AG08395 (cell line): Measurements from ENCODE around the gene SLC35A5.

Source experiments
- DNase-seq: peaks from one replicate; pipeline ENCODE4 v3.0.0; 2012; ENCODE audit warnings: mixed read lengths, low spot score

Gene SLC35A5

DNA sequence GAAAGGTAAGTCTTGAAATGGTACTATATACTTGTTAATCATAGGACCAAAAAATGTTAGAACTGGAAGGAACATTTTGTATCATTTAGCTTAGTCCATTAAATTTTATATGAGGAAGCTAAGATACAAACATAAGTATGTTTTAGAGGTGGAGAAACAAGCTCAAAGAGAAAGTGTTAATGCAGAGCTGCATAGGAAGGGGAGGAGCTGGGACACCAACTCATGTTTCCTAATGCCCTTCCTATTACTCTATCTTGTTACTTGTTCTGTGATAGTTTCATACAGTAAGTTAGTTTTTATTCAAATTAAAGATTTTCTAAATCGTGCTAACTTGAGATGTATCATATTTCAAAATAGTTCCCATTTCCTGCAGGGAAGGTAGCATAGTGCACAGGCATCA is 7.4 kb downstream of the SLC35A5 start:
- no peak for DNase-seq

DNA sequence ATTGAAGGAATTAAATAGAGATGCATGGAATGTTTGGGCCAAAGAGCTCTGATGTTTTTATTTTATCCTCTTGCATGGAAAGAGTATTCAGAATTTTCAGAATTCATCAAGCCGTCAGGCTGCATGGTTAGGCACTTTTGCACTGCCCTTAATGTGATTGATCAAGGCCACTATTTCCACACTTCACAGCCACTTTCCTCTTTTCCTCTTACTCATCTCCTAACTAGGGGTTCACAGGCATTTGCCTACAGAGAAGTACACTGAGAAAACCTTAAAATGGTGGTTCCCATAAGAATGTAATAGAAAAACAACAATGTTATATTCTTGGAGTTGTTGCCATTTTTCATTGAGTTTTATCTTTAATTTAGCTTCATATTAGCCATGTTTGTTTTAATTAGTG is 10.9 kb downstream of the SLC35A5 start:
- no peak for DNase-seq

DNA sequence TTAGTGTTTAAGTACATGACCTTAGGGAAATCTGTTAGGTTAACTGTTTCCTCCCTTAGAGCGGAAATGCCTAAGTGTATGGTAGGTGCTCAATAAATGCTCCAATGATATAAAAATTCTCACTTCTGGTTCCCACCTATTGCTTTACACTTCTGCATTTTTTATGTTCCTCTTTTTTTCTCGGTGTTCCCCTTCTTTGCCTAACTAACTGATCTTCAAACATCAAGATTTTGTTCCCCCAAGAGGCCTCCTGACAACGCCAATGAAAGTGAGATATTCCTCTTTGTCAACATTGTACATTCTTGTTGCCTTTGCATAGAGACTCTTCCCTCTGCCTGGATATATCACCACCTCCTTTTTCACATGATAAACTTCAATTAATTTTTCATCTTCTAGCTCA is 17.4 kb downstream of the SLC35A5 start:
- DNase-seq: no peak

DNA sequence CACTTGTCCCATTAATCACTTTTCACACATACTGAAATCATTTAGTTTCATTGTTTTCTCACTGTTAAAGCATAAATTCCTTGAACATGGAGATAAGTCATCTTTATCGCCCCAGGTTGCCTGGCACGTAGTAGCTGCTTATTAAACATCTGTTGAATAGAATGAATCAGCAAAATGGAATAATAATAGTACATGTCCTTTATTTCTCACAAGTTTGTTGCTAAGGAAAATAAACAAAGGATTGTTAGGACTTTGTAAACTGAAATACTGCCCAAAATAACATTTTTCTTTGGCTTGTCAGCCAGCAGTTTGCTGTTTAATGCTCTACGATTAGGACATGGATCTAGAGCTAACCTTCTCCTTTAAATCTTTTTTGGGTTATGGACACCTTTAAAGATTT is 17.9 kb downstream of the SLC35A5 start:
- peak; percentile 40 for DNase-seq

DNA sequence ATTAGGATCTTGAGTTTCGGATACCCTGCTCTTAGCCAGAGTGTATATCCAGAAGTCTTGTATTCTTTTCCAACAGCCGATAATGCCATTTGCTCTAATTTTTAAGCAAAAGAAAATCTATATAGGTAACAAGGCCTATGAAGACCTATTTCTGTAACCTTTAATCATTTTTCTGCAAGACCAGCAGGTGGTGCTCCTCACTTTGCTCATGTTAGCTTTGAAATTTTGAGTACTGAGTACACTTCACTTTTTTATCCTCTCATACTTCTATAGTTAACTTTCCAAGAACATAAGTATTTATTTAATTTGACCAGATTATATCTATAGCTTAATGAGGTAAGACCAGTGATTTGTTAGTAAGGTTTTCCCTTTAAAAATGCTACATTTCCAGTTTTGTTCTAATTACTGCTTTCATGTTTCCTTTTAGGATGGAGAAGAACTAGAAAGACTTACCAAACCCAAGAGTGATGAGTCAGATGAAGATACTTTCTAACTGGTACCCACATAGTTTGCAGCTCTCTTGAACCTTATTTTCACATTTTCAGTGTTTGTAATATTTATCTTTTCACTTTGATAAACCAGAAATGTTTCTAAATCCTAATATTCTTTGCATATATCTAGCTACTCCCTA is 20.5 kb downstream of the SLC35A5 start:
- peak; percentile 41 for DNase-seq

DNA sequence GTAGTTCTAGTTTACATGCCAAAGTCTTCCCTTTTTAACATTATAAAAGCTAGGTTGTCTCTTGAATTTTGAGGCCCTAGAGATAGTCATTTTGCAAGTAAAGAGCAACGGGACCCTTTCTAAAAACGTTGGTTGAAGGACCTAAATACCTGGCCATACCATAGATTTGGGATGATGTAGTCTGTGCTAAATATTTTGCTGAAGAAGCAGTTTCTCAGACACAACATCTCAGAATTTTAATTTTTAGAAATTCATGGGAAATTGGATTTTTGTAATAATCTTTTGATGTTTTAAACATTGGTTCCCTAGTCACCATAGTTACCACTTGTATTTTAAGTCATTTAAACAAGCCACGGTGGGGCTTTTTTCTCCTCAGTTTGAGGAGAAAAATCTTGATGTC is 21.3 kb downstream of the SLC35A5 start:
- no peak for DNase-seq

DNA sequence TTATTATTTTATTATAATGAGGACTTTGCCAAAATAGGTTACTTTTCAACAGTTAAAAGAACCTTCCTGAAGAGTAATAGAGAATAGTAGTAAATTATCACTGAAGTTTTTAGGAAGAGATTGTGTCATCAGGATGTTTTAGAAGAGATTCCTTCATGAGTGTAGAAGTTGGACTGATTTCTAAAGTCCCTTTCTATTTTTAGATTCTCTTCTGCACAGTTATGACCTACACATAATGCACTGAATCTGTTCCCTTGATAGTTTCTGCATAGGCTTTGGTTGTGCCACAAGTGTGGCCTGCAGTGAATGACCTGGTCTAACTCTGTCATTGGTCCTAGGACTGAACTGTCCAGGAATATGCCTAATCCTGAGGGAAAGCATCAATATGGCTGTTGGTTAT is 23.9 kb downstream of the SLC35A5 start:
- no peak for DNase-seq

DNA sequence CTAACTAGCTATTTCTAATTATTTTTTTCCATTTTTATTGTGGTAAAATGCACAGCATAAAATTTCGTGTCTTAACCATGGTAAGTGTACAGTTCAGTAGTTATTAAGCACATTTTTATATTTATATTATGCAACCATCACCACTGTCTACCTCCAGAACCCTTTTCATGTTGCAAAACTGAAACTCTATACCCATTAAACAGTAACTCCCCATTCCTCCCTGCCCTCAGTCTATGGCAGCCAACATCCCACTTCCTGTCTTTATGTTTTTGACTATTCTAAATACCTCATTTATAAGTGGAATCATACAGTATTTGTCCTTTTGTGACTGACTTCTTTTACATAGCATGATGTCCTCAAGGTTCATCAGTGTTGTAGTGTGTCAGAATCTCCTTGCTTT is 25.5 kb downstream of the SLC35A5 start:
- no peak for DNase-seq

DNA sequence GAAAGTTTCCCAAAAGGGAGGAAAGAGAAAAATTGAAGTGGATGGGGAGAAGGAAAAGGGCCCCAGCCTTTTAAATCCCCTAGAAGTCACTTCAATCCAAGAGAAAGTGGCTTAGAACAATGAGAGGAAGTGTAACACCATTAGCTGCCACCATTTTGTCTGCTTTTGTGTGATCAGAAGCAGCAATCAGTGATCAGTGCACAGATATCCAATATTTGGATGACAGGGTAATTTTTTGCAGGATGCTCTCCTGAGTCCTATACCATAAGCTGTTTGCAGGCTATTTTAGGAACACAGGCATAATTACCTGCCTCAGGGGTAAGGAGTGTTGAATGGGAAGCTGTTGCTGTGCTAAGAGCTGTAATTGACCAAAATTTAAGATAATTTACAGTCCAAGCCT is 31.4 kb downstream of the SLC35A5 start:
- DNase-seq: no peak

DNA sequence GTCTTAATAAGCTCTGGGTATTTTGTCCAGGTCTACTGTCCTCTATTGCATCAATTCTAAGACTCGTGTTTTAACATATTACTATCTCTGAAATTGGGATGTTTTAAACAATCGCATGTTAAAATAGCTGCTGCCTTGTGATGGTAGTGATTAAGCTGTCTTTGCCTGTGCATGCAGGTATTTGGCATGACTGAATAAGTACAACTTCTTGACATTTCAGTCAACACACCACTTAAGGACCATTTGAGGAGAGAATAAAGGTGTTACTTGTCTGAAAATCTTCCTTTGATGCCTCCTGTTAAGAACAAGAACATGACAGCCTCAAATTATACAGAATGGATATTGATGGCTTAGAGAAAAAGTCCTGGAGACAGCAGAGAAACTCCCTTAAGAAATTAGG is 33.0 kb downstream of the SLC35A5 start:
- DNase-seq: no peak

DNA sequence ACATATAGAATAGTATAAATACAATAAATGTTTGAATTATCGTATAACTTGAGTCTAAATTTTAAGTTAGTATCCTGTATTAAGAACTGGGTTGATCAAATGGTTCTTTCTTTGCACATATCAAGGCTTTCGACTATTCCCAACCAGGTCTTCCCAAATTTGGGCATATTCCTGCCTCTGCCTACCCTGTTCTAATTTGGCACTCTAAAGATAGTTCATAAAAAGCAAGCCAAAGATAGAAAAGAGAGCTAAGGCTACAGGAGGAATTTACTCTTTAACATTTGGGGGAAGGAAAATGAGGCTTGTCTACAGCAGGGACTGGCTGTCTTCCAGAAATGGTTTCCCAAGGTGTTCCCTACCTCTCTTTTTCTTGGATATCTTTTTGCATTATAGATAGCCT is 36.1 kb downstream of the SLC35A5 start:
- DNase-seq: no peak

DNA sequence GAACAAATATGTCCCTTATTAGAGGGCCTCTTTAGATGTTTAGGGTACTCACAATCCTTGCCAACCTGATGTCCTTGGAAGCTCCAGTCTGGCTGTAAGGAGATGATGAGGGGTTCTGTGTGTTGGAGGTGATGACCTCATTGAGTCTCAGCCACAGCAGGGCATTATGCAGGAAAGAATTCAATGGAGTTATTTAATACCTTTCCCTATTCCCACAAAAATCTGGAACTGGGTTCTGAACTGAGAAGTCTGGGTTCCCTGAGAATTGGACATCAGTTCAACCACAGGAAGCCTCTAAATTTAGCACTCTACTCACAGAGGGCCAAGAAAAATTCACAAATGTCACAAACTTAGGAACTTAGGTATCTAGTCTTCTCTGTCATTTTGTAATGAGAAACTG is 36.9 kb downstream of the SLC35A5 start:
- DNase-seq: no peak

DNA sequence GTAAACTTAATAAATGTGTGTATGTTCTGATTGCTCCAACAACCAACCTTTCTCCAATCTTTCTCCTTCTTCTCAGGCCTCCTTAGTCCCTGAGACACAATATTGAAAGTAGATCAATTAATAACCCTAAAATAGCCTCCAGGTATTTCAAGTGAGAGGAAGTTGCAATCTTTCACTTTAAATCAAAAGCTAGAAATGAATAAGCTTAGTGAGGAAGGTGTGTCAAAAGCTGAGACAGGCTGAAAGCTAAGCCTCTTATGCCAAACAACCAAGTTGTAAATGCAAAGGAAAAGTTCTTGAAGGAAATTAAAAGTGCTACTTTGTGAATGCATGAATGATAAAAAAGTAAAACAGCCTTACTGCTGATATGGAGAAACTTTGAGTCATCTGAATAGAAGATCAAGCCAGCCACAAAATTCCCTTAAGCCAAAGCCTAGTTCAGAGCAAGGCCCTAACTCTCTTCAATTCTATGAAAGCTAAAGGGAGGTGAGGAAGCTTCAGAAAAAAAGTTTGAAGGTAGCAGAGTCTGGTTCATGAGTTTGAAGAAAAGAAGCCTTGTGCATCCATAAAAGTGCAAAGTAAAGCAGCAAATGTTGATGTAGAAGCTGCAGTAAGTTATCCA is 40.5 kb downstream of the SLC35A5 start:
- DNase-seq: no peak

DNA sequence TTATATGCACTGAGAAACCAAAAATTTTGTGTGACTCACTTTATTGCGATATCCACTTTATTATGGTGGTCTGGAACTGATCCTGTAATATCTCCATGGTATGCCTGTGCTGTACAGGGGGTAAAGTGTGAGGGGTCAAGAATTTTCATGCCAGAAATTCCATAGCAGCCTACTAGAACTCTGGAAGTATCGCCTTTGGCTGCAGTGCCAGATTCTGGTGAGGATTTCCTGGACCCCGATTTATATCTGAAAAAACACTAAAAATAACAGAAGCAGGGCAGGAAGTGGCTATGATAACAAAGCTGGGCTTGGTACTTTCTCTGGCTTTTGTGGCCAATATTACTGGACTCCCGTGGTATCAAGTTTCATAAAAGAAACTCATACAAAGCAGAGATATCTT is 42.7 kb downstream of the SLC35A5 start:
- DNase-seq: peak; percentile 42

DNA sequence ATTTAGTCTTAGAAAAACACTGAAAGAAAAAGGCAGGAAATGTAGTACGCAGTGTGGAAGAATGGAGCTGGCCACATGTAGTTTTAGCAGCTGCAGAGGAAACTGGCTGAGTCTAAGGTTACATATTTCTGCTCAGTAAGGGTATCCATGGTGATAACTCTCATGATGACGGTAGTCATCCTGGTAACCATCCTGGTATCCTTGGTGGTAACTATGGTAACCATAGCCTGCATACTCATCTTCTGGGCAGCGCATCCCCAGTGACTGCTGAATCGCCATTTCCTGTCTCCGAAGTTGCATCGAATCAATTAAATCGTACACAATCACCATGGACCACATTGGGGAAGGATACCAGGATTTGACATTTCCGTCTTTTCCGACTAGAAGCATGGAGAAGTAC is 43.4 kb downstream of the SLC35A5 start:
- DNase-seq: peak; percentile 54

DNA sequence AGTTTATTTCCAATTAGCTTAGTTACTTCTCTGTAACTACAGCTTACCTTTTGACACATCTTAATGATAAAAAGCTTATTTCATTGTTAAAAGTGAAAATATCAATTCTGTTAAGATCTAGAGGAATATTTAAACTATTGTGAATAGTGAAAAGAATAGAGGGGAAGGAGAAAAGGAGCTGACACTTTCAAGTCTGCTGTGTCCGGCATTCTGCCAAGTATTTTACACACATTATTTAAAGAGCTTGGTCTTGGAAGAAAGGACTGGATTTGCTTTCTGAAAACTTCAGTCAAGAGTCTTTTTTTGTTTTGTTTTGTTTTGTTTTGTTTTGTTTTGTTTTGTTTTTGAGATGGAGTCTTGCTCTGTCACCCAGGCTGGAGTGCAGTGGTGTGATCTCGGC is 44.3 kb downstream of the SLC35A5 start:
- no peak for DNase-seq

DNA sequence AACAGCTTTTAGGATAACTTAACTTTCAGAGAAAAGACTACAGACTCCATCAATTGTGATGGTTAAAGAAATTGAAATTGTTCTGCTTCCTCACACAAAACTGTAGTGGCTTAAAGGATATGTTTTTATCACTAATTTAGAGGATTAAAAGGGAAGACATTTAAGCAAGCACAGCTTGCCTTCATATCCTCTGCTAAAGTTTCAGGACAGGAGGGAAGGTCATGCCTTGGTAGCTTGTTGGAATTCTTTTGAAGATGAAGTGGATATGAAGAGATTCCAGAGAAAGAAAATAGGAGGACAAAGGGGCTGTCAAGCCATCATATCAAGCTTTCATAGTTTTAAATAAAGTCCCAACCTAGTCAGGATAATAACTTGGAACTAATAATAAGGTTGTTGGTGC is 46.0 kb downstream of the SLC35A5 start:
- no peak for DNase-seq

DNA sequence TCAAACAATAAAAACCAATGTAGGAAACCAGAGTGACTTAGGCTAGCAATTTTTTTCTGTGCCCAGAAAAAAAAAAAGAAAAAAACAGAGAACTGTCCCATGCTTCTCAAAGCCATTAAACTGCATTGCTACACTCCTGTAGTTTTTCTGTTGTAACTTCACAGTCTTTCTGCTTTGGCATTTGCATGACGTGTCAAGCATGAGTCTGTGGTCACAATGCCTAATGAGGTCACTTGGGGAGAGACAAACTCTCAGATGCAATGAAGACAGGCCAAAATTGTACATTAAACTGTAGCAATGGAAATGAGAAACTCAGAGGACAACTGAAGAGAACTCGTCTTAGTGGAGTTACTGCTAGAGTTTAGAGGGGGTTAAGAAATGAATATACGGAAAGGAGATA is 48.3 kb downstream of the SLC35A5 start:
- DNase-seq: peak; percentile 77

DNA sequence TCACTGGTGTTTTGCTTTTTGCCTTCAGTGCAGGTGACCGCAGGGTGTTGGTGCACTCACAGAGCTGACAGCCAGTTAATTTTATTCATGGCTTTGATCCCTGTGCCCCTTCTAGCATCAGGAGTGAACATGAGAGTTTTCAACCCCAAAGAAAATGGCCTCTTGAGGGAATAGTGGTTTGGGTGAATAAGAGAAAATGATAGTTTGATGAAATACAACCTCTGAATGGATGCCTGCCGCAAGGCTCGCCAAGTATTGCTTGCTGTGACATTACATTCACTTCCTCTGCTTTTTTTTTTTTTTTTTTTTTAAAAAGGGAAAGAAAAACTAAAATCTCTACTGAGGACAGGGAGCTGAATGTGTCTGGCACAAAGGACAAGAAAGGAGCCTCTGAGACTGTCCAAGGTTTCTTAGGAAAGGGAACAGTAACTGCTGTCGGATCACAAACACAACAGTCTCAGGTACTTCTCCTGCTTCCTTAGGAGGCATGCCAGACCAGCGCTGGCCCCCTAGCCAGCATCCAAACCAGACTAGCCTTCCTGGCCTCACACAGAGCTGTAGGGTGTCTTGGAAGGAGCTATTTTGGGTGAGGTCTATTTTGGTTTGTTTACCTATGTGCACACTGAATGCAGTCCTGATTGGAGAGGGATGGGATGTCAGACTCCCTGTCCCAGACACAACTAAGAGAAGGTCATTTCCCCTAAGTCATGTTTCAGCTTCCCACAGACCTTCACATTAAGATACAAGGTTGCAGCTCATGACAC is 50.1 kb downstream of the SLC35A5 start:
- DNase-seq: no peak

DNA sequence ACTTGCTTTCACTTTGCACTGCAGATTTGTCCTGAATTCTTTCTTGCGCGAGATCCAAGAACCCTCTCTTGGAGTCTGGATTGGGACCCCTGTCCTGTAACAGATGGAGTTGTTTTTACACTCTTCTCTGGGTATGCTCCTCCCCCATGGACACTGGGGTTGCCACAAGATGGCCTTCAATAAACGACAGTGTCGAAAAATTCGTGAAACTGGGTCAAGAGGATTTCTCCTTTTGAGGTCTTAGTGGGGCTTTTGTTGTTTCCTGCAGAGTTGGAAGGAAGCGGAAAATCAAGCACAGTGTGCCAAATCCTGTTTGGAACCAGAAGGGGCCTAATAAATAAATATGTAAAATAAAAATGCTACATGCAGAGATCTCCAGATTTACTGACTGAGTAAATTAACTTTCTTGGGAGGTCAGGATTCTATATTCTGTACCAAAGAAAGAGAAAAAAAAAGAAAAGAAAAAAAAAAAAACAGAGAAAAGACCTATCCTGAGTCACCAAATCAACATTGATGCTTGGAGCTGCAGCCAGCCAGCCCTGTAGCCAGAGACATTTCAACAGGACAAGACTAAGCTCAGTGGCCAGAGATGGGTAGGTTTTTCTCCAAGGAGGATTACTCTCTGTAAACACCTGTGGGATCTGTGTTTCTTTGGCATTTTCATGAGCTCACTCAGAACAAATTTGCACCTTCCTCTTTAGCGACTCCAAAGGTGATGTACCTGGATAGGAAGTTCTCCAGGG is 54.3 kb downstream of the SLC35A5 start:
- DNase-seq: no peak

DNA sequence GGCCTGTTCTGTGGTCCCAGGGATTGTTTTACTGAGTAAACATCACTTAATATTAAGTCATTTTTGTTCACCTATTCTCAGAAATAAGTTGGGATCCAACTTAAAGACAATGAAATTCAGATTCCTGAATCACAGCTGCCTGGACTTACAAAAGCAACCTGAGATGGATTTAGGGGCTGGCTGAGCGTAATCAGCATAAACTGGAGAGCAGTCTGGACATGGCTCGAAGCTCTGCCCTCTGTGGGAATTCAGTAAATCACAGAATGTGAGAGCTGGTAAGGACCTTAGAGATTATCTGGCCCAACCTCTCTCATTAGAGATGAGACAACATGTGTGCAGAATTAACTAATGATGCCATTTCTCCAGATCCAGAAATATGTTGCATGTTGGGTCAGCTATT is 55.4 kb downstream of the SLC35A5 start:
- no peak for DNase-seq

DNA sequence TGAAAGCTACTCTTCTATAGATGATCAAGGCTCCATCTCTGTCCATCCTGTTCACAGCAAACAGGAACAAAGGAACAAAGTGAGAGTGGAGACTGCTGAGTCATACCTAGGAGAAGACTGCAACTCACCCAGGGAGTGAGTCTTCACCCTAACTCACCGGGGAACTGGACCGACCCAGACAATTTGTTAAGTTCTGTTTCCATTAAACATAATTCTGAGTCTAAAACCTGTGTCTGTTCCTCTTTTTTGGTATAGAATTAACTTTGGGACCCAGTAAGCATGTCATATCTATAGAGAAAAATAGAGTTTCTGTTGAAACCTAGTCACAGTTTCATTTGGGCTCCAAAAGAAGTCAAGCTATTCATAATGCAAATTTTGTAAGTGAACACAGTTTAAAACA is 57.5 kb downstream of the SLC35A5 start:
- DNase-seq: peak; percentile 49

DNA sequence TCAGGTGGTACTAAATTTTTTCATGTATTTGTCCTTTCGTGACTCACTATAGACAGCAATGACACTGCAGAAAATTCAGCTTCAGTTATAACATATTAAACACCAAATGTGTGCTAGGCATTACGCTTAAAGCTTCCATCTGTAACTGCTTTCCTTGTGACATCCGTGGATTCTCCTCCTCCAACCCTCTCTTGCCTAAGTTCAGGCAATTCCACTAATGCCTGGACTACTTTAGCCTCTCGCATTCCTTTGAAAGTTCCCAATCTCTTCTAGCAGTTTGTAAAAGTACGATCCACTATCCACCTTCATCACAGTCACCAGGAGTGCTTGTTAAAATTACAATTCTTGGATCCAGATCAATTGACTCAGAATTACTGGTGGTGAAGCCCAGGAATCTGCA is 61.4 kb downstream of the SLC35A5 start:
- no peak for DNase-seq
